HL-60/S4 (cell line): ENCODE measurements around the gene TDRD12.

Source experiments
- in situ Hi-C: fragments of 300-500 bp; cut with MboI; formaldehyde crosslinking; loops from 2 replicates; pipeline ENCODE4 v1.14.3; 2022; ENCODE audit warnings: low sequenced_read_pairs

TDRD12 gene

DNA sequence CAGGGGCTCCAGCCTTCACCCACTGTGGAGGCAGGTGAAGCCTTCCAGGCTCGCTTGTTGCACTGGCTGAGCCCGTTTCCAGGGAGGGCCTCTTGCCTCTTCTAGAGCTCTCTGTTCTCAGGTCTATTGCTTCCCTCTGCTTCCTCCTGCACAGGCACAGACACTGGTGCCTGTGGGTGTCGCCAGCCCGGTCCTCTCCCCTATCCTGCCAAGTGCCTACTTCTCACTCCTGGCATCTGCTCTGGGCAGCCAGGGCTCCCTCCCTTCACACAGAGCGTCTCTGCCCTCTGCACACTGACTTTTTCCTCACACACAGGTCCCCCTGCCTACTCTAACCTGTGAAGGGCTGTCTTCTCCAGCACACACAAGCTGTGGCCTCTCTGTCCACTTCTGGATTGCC, 89.7 kb downstream of the TDRD12 start:
- in situ Hi-C loops = no loop called here

GRCh38 chr19:32809754-32810153, 90.2 kb downstream of the TDRD12 start:
- in situ Hi-C loops = no loop called here

DNA sequence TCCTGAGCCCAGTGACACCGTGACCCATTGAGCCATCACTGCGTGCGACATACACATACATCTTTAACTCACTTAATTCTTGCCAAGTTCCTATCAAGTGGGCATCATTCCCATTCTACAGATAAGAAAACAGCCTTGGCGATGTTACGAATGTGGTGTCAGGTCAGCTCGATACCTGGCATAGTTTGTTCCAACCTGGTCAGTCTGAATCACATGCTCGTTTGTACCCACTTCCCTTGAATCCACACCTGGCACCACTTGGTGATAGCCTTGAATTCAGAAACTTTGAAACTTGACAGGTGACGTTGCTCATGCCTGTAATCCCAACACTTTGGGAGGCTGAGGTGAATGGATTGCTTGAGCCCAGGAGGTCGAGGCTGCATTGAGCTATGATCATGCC, 90.9 kb downstream of the TDRD12 start:
- in situ Hi-C loops = no loop called here

DNA sequence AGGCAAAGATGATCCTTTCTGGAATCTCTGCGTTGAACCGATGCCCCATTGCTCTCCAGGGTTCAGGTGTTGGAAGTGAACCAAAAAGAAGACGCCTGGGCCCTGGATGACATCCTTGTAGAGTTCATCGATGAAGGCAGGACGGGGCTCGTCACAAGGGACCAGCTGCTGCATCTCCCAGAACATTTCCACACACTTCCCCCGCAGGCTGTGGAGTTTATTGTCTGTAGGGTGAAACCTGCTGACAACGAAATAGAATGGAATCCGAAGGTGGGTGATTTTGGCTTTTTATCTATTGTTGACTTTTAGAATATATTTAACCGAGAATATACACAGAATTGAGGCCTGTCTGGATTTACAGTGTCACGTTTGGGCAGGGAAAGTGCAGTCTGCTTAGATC, 91.6 kb downstream of the TDRD12 start:
- in situ Hi-C loops = no loop called here

- in situ Hi-C loops = no loop called here
Observed at GRCh38 chr19:32812036-32812435, 92.5 kb downstream of the TDRD12 start.

GRCh38 chr19:32812571-32812970, 93.0 kb downstream of the TDRD12 start:
- in situ Hi-C loops = no loop called here

DNA sequence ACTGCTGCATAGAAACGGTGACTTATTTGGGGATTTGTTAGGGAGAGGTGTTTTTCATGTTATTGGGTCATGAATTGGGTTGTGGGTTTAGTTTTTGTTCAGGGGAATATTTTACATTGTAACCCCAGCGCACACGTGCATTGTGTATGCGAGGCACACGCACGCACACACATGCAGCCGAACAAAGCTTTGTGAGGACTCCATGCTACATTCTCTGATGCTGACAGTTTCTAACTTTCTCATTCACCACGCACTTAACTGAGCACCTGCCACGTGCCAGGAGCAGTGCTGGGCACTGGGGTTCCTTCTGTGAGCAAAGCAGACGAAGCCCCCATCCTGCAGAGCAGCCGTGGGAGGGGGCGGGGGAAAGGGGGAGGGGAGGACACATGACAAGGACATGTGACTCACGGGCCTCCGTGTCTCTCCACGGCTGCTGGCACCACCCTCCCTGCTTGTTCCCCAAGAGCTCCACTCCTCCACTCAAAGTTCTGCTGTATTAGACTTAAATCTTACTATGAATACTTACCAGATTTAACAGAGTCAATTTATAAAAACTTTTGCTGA, 94.4 kb downstream of the TDRD12 start:
- in situ Hi-C loops = no loop called here

- in situ Hi-C loops = no loop called here
Observed at GRCh38 chr19:32814624-32815023, 95.1 kb downstream of the TDRD12 start.

DNA sequence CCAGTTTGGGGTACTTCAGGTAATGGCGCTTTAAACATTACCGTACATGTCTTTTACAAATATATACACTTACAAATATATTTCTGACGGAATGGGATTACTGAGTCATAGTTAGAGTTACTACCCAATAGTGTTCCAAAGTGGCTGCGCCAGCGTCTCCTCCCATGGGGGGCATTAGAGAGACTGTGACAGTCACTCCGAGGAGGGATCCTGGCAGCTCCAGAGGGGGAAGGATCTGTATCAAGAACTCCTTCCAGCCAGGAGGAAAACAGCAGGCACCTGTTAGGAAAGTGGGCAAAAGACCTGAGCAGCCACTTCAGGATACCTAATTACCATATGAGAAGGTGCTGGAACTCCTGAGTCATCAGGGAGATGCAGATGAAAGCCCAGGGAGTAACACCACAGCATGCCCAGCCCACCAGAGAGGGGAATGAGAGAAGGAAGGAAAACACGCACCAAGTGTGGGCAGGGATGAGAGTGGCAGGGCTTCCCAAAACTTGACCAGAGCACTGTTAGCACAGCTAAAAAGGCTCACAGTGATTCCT, 97.1 kb downstream of the TDRD12 start:
- in situ Hi-C loops = no loop called here

GRCh38 chr19:32817569-32818476, 98.3 kb downstream of the TDRD12 start:
- in situ Hi-C loops = no loop called here

GRCh38 chr19:32818536-32818935, 99.0 kb downstream of the TDRD12 start:
- in situ Hi-C loops = no loop called here

- in situ Hi-C loops = no loop called here
Observed at GRCh38 chr19:32819419-32820400, 100.1 kb downstream of the TDRD12 start.

- in situ Hi-C loops = no loop called here
Observed at GRCh38 chr19:32822916-32823746, 103.6 kb downstream of the TDRD12 start.

- in situ Hi-C loops = no loop called here
Observed at GRCh38 chr19:32823747-32824102, 104.2 kb downstream of the TDRD12 start.

DNA sequence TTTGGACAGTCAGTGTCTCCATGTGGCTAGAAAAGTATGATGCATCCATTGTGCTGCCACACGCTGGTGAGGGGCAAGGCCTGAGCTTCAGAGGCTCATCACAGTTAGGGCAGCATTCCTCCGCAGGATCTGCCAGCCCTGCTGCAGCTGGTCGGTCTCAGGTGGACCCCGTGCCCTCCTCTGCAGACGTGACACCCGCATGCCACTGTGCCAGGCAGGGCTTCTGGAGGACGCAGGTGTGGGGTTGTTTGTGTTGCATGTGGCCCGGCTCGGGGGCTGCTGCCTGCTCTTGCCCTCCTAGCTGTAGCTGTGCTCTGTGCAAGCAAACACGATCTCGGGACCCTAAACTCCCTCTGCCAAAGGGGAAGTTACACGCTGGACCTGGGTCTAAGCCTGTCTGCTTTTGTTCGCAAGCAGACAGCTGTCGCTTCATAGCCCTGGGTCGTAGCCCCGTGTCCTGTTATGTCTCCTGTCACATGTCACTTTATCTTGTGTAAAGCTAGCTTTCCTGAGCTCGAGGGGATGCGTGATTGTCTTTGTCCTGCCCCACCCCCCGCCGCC, 104.7 kb downstream of the TDRD12 start:
- in situ Hi-C loops = no loop called here

DNA sequence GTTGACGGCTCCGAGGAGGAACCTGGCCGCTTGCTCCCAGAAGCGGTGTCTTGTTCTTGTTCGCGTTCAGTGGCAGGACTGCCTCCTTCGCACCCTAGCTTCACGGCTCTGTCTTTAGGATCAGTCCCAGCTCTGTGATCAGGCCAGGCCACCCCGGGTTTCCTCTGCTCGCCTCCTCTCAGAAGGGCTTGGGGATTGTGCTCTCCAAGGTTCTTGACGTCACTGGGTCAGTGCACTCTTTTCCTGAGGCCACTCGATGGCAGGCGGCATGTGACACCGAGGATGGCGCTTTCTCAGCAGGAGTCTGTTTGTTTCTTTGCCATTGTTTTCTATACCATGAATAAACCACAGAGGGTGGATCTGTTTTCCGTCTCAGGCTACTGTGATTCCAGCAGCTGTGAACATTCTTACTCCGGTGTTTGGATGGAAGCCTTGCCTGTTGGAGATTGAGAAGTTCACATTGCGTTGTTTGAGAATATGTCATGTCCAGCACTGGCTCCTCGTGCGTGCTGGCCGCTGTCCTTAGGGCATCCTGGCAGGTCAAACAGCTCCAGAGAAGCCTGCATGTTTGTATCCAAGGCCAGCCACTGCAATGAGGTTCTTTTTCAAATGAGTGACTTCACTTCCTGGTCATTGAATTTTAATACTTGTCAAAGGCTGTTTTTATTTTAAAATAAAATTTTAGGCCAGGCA, 105.5 kb downstream of the TDRD12 start:
- in situ Hi-C loops = no loop called here

DNA sequence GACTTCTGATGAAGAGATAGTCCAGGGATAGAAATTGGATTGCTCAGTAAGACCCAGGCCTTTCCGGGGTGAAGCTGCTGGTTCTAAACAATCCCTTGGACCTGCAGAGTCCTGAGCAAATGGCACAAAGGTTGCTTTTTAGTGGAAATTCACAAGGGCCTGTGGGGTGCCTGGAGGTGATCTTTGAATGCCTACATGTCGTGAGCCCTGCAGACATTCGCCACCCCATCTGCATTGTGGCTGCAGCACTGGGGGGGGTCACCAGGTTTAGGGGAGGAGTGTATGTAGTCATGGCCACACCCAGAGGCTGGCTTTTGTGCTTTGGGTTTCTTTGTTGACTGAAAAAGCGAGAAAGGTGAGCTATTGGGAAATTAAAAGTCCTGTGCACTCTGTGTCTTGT, 108.6 kb downstream of the TDRD12 start:
- in situ Hi-C loops = no loop called here

DNA sequence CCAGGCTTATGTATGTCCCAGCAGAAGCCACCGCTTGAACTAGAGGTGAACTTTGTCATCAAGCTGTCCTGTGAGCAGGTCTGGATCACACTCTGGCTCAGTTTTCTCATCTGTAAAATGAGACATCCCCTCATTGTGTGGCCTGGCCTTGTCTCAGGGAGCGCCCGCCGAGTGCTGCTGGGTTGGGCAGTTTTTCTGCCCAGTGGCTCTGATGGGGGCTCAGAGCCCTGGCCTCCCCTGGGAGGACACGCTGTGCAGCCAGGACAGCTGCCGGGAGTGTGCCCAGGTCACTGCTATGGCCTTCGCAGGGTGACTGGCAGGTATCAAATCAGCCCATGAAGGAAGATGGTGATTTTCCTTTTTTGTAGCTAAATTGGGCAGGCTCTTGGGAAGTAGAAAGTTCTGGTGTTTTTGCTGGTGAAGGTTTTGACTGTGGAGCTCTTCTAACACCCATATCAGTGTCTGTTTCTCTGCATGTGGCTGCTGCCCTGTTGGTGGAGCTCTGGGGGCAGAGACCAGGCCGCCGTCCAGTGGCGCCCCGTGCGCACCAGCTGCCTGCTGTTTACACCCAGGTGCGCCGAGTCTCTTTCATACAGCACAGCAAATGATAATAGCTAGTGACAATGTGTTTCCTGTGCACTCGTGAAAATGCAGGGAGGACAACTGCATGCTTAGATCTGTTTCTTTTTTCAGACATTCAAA, 109.2 kb downstream of the TDRD12 start:
- in situ Hi-C loops = no loop called here
